ENCODE measurements around the gene UGT1A9. TPM values are rescaled to one million over a fixed set of nuclear protein-coding genes. Genes with fewer than 3 reads are reported as not detected.
"Not testable (repeated sequence)": the region's sequence is repeated elsewhere in the genome, so short reads cannot be mapped to it uniquely, and the experiment has no call there.

UGT1A9 gene
- not detected for total RNA-seq

- Mint-ChIP-seq H3K4me1 (ENCODE audit: low read depth) (no peaks in the 10 kb centered on the region), H3K9me3 (peaks cover 5% of the 10 kb centered on the region), H3K27me3 (ENCODE audit: low read depth) (peaks cover 35% of the 10 kb centered on the region), H3K36me3 (ENCODE audit: insufficient read depth) (no peaks in the 10 kb centered on the region), H3K4me3 (no peak within 1 kb of the TSS)
- no peak for DNase-seq
- ATAC-seq: no peak
Observed at GRCh38 chr2:233671290-233672161, at the start of gene UGT1A9. TSS of gene UGT1A9 (plus strand) at chr2:233671898. CDS start at chr2:233671935, 37 bp downstream.

DNA sequence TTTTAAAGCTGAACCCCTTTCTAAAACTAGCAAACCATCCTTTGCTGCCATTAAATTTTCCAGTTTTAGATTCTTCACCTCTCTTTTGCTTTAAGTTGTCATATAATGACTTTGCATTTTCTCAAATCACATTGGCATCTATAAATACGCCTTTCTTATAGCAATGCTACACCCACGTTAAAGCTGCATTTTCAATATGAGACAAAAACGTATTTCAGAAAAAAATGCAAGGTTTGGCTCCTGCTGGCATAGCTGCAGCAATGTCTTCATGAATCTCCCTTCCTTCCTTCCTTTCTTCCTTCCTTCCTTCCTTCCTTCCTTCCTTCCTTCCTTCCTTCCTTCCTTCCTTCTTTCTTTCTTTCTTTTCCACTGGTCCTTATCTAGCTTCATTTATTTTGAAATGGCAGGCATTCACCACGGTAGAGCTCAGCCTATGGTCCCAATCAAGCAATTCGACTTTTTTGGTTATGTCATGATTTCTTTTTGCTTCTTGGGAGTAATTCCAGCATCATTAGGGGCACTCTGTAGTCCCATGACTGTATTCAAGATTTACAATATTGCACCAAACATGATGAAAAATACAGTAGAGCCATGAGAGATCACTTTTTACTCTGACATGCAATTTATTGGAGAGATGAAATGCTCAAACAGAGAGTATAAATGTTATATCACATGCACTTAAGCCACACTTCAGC is 44.2 kb upstream of the UGT1A9 start:
- Mint-ChIP-seq H3K27me3 (ENCODE audit: low read depth) (peaks cover 25% of the 10 kb centered on the region), H3K9me3 (peaks cover 28% of the 10 kb centered on the region), H3K36me3 (ENCODE audit: insufficient read depth) (no peaks in the 10 kb centered on the region), H3K4me1 (ENCODE audit: low read depth) (no peaks in the 10 kb centered on the region), H3K4me3 (no peak overlapping the region)
- ATAC-seq (no peak), DNase-seq (no peak)

GRCh38 chr2:233636306-233636705 is 35.4 kb upstream of the UGT1A9 start, which contains the start of gene UGT1A10:
TSS of gene UGT1A10 (plus strand) at chr2:233636448. CDS start at chr2:233636523, 75 bp downstream.
- H3K4me1 Mint-ChIP-seq (ENCODE audit: low read depth); DNase-seq; H3K36me3 Mint-ChIP-seq (ENCODE audit: insufficient read depth); H3K9me3 Mint-ChIP-seq; ATAC-seq; H3K4me3 Mint-ChIP-seq: not testable (repeated sequence)
- H3K27me3 Mint-ChIP-seq (ENCODE audit: low read depth): peaks cover 34% of the 10 kb centered on the region

DNA sequence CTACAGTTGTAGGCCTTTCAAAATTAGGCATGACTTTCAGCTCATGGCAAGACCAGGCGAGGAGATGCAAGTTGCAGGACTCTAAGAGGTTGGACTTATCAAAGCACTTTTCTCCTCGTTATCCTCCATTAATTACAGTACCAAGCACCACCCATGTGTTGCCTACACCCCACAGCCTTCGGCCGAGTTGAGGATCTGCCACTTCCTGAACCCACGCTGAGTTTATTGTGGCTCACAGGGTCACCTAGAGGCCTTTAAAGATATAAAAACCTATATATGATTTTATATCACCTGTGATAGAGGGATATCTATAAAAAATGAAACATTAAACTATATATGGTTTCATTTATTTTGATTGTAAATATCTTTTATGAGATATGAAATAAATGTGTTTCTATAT is 32.9 kb upstream of the UGT1A9 start:
- DNase-seq (no peak), ATAC-seq (no peak)
- Mint-ChIP-seq H3K36me3 (ENCODE audit: insufficient read depth) (no peaks in the 10 kb centered on the region), H3K4me1 (ENCODE audit: low read depth) (peaks cover 6% of the 10 kb centered on the region), H3K27me3 (ENCODE audit: low read depth) (peaks cover 26% of the 10 kb centered on the region), H3K4me3 (no peak overlapping the region), H3K9me3 (peaks cover 3% of the 10 kb centered on the region)

GRCh38 chr2:233639860-233640259 is 31.8 kb upstream of the UGT1A9 start:
- Mint-ChIP-seq H3K36me3 (ENCODE audit: insufficient read depth) (no peaks in the 10 kb centered on the region), H3K27me3 (ENCODE audit: low read depth) (peaks cover 18% of the 10 kb centered on the region), H3K4me1 (ENCODE audit: low read depth) (peaks cover 6% of the 10 kb centered on the region), H3K9me3 (peaks cover 3% of the 10 kb centered on the region), H3K4me3 (no peak overlapping the region)
- ATAC-seq (no peak), DNase-seq (no peak)

GRCh38 chr2:233643128-233643527 is 28.6 kb upstream of the UGT1A9 start:
- Mint-ChIP-seq H3K36me3 (ENCODE audit: insufficient read depth) (no peaks in the 10 kb centered on the region), H3K27me3 (ENCODE audit: low read depth) (peaks cover 9% of the 10 kb centered on the region), H3K4me3 (no peak overlapping the region), H3K9me3 (peaks cover 12% of the 10 kb centered on the region), H3K4me1 (ENCODE audit: low read depth) (peaks cover 6% of the 10 kb centered on the region)
- ATAC-seq (no peak), DNase-seq (no peak)

GRCh38 chr2:233646033-233646432 is 25.7 kb upstream of the UGT1A9 start:
- not testable (repeated sequence) for H3K36me3 Mint-ChIP-seq (ENCODE audit: insufficient read depth)

GRCh38 chr2:233650981-233651380 is 20.7 kb upstream of the UGT1A9 start:
- peaks cover 30% of the 10 kb centered on the region for H3K27me3 Mint-ChIP-seq (ENCODE audit: low read depth)

More at GRCh38 chr2:233646033-233646432, 25.7 kb upstream of the UGT1A9 start:
- Mint-ChIP-seq H3K9me3 (peaks cover 12% of the 10 kb centered on the region), H3K27me3 (ENCODE audit: low read depth) (peaks cover 18% of the 10 kb centered on the region)
- DNase-seq; ATAC-seq; H3K4me3 Mint-ChIP-seq; H3K4me1 Mint-ChIP-seq (ENCODE audit: low read depth): not testable (repeated sequence)

DNA sequence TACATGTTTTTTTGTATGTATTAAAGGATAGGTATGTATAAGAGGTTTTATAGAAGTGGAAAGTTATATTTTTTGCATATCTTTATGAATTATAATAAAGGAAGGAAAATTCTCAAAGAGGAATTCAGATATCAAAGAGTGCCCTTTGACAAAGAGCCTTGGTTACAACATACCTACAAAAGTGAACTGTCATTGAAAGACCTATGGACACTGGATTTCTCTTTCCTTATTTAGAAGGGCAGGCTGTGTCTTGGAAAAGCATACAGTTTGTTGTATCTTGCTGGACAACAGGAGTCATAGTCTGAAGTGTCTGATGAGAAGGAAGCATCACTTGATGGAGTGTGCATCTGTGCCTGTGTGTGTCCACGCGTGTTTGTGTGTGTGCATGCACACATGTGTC is 20.3 kb upstream of the UGT1A9 start:
- ATAC-seq: no peak

More at GRCh38 chr2:233650981-233651380, 20.7 kb upstream of the UGT1A9 start:
- no peaks in the 10 kb centered on the region for H3K4me1 Mint-ChIP-seq (ENCODE audit: low read depth)
- H3K4me3 Mint-ChIP-seq: no peak overlapping the region
- peaks cover 8% of the 10 kb centered on the region for H3K9me3 Mint-ChIP-seq
- ATAC-seq (no peak), DNase-seq (no peak)
- H3K36me3 Mint-ChIP-seq (ENCODE audit: insufficient read depth): no peaks in the 10 kb centered on the region

DNA sequence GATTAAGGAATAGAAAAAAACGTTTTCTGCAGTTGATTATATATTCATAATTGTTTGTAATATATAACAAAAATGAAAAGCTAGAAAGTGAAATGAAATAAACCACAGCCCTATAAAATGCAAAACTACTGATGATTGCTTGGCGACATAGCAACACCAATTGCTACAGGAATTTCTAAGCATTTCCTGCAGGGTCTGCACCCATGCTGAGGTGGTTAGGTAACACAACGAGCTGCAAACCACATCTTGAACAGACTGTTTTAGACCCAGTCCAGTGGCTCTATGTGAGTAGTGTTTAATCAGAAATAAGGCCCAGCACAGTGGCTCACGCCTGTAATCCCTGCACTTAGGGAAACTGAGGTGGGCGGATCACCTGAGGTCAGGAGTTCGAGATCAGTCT is 17.2 kb upstream of the UGT1A9 start:
- Mint-ChIP-seq H3K4me1 (ENCODE audit: low read depth) (no peaks in the 10 kb centered on the region), H3K36me3 (ENCODE audit: insufficient read depth) (no peaks in the 10 kb centered on the region), H3K27me3 (ENCODE audit: low read depth) (peaks cover 24% of the 10 kb centered on the region), H3K9me3 (no peaks in the 10 kb centered on the region), H3K4me3 (no peak overlapping the region)
- no peak for ATAC-seq
- no peak for DNase-seq

More for the DNA sequence above, 20.3 kb upstream of the UGT1A9 start:
- no peak for DNase-seq
- Mint-ChIP-seq H3K9me3 (peaks cover 6% of the 10 kb centered on the region), H3K4me1 (ENCODE audit: low read depth) (no peaks in the 10 kb centered on the region), H3K4me3 (no peak overlapping the region), H3K27me3 (ENCODE audit: low read depth) (peaks cover 29% of the 10 kb centered on the region), H3K36me3 (ENCODE audit: insufficient read depth) (no peaks in the 10 kb centered on the region)

GRCh38 chr2:233655043-233655442 is 16.7 kb upstream of the UGT1A9 start:
- Mint-ChIP-seq H3K27me3 (ENCODE audit: low read depth) (peaks cover 27% of the 10 kb centered on the region), H3K36me3 (ENCODE audit: insufficient read depth) (no peaks in the 10 kb centered on the region), H3K4me1 (ENCODE audit: low read depth) (no peaks in the 10 kb centered on the region), H3K9me3 (no peaks in the 10 kb centered on the region), H3K4me3 (no peak overlapping the region)
- DNase-seq (no peak), ATAC-seq (no peak)

DNA sequence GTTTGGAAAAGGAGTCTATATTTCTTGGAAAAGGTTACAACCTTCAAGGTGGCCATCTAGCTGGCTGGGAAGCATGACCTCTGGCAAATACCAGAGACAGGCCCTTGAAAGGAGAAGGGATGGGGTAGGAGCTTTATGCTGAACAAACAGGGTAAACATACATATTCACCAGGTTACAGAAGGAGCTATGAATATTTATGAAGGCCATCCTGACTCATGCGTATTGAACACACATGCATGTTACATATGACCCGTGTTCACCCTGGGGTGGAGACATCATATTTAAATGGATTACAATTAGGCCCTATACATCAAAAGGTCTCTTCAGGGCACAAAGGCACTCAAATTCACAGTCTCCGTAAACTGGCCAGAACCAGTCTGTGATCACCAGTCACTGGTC is 15.8 kb upstream of the UGT1A9 start:
- H3K9me3 Mint-ChIP-seq; ATAC-seq; H3K36me3 Mint-ChIP-seq (ENCODE audit: insufficient read depth); DNase-seq; H3K4me1 Mint-ChIP-seq (ENCODE audit: low read depth); H3K4me3 Mint-ChIP-seq: not testable (repeated sequence)
- H3K27me3 Mint-ChIP-seq (ENCODE audit: low read depth): peaks cover 21% of the 10 kb centered on the region

GRCh38 chr2:233656443-233656842 is 15.3 kb upstream of the UGT1A9 start:
- Mint-ChIP-seq H3K4me1 (ENCODE audit: low read depth) (no peaks in the 10 kb centered on the region), H3K27me3 (ENCODE audit: low read depth) (peaks cover 24% of the 10 kb centered on the region), H3K4me3 (no peak overlapping the region), H3K9me3 (no peaks in the 10 kb centered on the region), H3K36me3 (ENCODE audit: insufficient read depth) (no peaks in the 10 kb centered on the region)
- DNase-seq: no peak
- ATAC-seq: no peak

- ATAC-seq: no peak
- no peaks in the 10 kb centered on the region for H3K36me3 Mint-ChIP-seq (ENCODE audit: insufficient read depth)
- DNase-seq: no peak
- no peaks in the 10 kb centered on the region for H3K4me1 Mint-ChIP-seq (ENCODE audit: low read depth)
- H3K9me3 Mint-ChIP-seq: no peaks in the 10 kb centered on the region
- peaks cover 30% of the 10 kb centered on the region for H3K27me3 Mint-ChIP-seq (ENCODE audit: low read depth)
- no peak overlapping the region for H3K4me3 Mint-ChIP-seq
Observed at GRCh38 chr2:233658610-233659009, 13.1 kb upstream of the UGT1A9 start.

Measured in activated T-cell treated with anti-CD3 and anti-CD28 coated beads, Interleukin-2, amount 50 U/mL, for 4 hours (primary cell).